ENCODE results near the gene ELMO1.

Gene ELMO1

DNA sequence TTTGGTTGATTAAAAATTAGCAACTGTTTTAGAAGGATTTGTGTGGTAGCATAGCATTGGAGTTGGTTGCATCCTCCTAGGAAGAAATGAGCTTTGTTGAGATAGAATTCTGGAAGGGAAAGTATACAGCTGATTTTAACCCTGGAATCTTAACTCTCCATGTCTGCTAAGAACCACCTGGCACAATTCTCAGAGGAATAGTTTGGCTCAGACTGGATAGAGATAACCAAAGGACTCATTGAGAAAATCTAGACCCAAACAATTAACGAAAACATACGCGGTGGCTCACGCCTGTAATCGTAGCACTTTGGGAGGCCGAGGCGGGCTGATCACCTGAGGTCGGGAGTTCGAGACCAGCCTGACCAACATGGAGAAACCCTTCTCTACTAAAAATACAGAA, 625.3 kb downstream of the ELMO1 start:
- no peak overlapping the region for H3K4me3 ChIP-seq (ENCODE audit: low read length)
- no peaks in the 10 kb centered on the region for H3F3A ChIP-seq (ENCODE audit: control insufficient read depth, insufficient read depth)
- H4K20me1 ChIP-seq (ENCODE audit: control insufficient read depth, insufficient read depth, low read depth, low read length): no peaks in the 10 kb centered on the region
- H3K36me3 ChIP-seq (ENCODE audit: control insufficient read depth, low read length): no peaks in the 10 kb centered on the region
- no peak overlapping the region for H3K4me2 ChIP-seq (ENCODE audit: low read length)
- H3K9me3 ChIP-seq (ENCODE audit: control insufficient read depth, insufficient read depth, low read length): no peaks in the 10 kb centered on the region
- peaks cover 3% of the 10 kb centered on the region; the same call in 1 of the 2 replicates for H3K27me3 ChIP-seq (ENCODE audit: control insufficient read depth, low read length)
- no peaks in the 10 kb centered on the region for H3K4me1 ChIP-seq (ENCODE audit: control insufficient read depth, low read length)
- H3K27ac ChIP-seq (ENCODE audit: low read depth, low read length): no peak overlapping the region
- no peak for TF ChIP-seq EZH2phosphoT487 (IDR thresholded peaks at IDR 0.05; ENCODE audit: borderline replicate concordance, low read length)
- TF ChIP-seq, protein P1, sequence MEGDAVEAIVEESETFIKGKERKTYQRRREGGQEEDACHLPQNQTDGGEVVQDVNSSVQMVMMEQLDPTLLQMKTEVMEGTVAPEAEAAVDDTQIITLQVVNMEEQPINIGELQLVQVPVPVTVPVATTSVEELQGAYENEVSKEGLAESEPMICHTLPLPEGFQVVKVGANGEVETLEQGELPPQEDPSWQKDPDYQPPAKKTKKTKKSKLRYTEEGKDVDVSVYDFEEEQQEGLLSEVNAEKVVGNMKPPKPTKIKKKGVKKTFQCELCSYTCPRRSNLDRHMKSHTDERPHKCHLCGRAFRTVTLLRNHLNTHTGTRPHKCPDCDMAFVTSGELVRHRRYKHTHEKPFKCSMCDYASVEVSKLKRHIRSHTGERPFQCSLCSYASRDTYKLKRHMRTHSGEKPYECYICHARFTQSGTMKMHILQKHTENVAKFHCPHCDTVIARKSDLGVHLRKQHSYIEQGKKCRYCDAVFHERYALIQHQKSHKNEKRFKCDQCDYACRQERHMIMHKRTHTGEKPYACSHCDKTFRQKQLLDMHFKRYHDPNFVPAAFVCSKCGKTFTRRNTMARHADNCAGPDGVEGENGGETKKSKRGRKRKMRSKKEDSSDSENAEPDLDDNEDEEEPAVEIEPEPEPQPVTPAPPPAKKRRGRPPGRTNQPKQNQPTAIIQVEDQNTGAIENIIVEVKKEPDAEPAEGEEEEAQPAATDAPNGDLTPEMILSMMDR (IDR thresholded peaks at IDR 0.05; ENCODE audit: low read depth, low read length, poor library complexity, severe bottlenecking): no peak
- no peaks in the 10 kb centered on the region for H3K9me2 ChIP-seq (replicated peaks; ENCODE audit: control insufficient read depth, low read length)
- H3K79me2 ChIP-seq (ENCODE audit: control insufficient read depth, low read length): no peaks in the 10 kb centered on the region

DNA sequence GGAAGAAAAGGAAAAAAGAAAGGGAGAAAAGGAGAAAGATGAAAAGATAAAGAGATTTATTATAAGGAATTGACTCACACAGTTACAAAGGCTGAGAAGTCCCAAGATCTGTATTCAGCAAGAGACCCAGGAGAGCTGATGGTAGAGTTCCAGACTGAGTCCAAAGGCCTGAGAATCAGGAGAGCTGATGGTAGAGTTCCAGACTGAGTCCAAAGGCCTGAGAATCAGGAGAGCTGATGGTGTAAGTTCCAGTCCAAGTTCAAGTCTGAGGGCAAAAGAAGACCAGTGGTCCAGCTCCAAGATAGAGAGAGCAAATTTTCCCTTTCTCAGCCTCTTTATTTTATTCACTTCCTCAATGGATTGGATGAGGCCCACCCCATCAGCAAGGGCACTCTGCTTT, 627.0 kb downstream of the ELMO1 start:
- Histone ChIP-seq H4K20me1 (ENCODE audit: control insufficient read depth, insufficient read depth, low read depth, low read length) (no peaks in the 10 kb centered on the region), H3K27ac (ENCODE audit: low read depth, low read length) (no peak overlapping the region), H3F3A (ENCODE audit: control insufficient read depth, insufficient read depth) (no peaks in the 10 kb centered on the region), H3K27me3 (ENCODE audit: control insufficient read depth, low read length) (no peaks in the 10 kb centered on the region), H3K36me3 (ENCODE audit: control insufficient read depth, low read length) (no peaks in the 10 kb centered on the region), H3K9me3 (ENCODE audit: control insufficient read depth, insufficient read depth, low read length) (no peaks in the 10 kb centered on the region), H3K4me3 (ENCODE audit: low read length) (no peak overlapping the region), H3K79me2 (ENCODE audit: control insufficient read depth, low read length) (no peaks in the 10 kb centered on the region), H3K4me1 (ENCODE audit: control insufficient read depth, low read length) (no peaks in the 10 kb centered on the region), H3K9me2 (replicated peaks; ENCODE audit: control insufficient read depth, low read length) (no peaks in the 10 kb centered on the region), H3K4me2 (ENCODE audit: low read length) (no peak overlapping the region)
- no peak for TF ChIP-seq EZH2phosphoT487 (IDR thresholded peaks at IDR 0.05; ENCODE audit: borderline replicate concordance, low read length)
- TF ChIP-seq, protein P1 (IDR thresholded peaks at IDR 0.05; ENCODE audit: low read depth, low read length, poor library complexity, severe bottlenecking): no peak

DNA sequence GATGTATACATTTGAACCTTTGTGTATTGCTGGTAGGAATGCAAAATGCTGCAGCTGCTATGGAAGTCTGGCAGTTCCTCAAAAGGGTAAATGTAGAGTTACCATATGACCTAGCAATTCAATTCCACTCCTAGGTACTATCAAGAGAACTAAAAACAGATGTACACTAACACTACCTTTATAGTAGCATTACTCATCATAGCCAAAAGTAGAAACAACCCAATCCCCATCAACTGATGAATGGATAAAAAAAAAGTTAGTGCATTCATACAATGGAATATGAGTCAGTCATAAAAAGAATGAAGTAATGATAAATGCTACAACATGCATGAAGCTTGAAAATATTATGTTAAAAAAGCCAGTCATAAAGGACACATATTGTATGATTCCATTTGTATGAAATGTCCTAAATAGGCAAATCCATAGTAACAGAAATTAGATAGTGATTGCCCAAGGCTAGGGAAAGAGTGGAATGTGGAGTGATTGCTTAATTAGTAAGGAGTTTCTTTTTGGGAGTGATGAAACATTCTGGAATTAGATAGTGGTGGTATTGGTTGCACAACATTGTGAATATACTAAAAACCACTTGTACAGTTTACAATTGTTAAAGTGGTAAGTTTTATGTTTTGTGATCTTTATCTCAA, 628.0 kb downstream of the ELMO1 start:
- Histone ChIP-seq H3K4me1 (ENCODE audit: control insufficient read depth, low read length) (no peaks in the 10 kb centered on the region), H3K27ac (ENCODE audit: low read depth, low read length) (no peak overlapping the region), H3K4me2 (ENCODE audit: low read length) (no peak overlapping the region), H3K9me3 (ENCODE audit: control insufficient read depth, insufficient read depth, low read length) (no peaks in the 10 kb centered on the region), H3K79me2 (ENCODE audit: control insufficient read depth, low read length) (no peaks in the 10 kb centered on the region), H4K20me1 (ENCODE audit: control insufficient read depth, insufficient read depth, low read depth, low read length) (no peaks in the 10 kb centered on the region), H3K9me2 (replicated peaks; ENCODE audit: control insufficient read depth, low read length) (no peaks in the 10 kb centered on the region), H3K36me3 (ENCODE audit: control insufficient read depth, low read length) (no peaks in the 10 kb centered on the region), H3K4me3 (ENCODE audit: low read length) (no peak overlapping the region), H3F3A (ENCODE audit: control insufficient read depth, insufficient read depth) (no peaks in the 10 kb centered on the region), H3K27me3 (ENCODE audit: control insufficient read depth, low read length) (no peaks in the 10 kb centered on the region)
- TF ChIP-seq EZH2phosphoT487 (IDR thresholded peaks at IDR 0.05; ENCODE audit: borderline replicate concordance, low read length): no peak
- TF ChIP-seq, protein P1 (IDR thresholded peaks at IDR 0.05; ENCODE audit: low read depth, low read length, poor library complexity, severe bottlenecking): no peak
